Fibroblast of lung (primary cell): ENCODE results near the gene MAP3K2. TPM values are rescaled to one million over a fixed set of nuclear protein-coding genes. Genes with fewer than 3 reads are reported as not detected.
A peak's percentile ranks its signal among the peaks of the same experiment; 100 is the strongest.

Experiments used
- DNase-seq, 2 donors: peaks; one replicate each; pipeline versions ENCODE4 v3.0.0 to v3.0.0-alpha.2; 2010; ENCODE audit warnings: low read depth in 2 of 2
- H2AFZ ChIP-seq: 2 replicates; pipeline ENCODE4 v1.5.1; 2012; ENCODE audit warnings: low read length, control low read depth, inconsistent platforms
- H3K27ac ChIP-seq: 2 replicates; pipeline ENCODE4 v1.5.1; 2011; ENCODE audit warnings: low read length, control low read depth; ENCODE audit not compliant: insufficient read depth
- H3K27me3 ChIP-seq: 2 replicates; pipeline ENCODE4 v1.5.1; 2011; ENCODE audit warnings: mild to moderate bottlenecking, low read length; ENCODE audit not compliant: control insufficient read depth, insufficient read depth
- H3K36me3 ChIP-seq: 2 replicates; pipeline ENCODE4 v1.5.1; 2011; ENCODE audit warnings: low read length; ENCODE audit not compliant: control insufficient read depth, insufficient read depth
- H3K4me1 ChIP-seq: 2 replicates; pipeline ENCODE4 v1.5.1; 2011; ENCODE audit warnings: low read length; ENCODE audit not compliant: control insufficient read depth, insufficient read depth; ENCODE audit errors: extremely low read depth
- H3K4me2 ChIP-seq: 2 replicates; pipeline ENCODE4 v1.5.1; 2011; ENCODE audit warnings: low read length, control low read depth; ENCODE audit not compliant: insufficient read depth; ENCODE audit errors: extremely low read depth
- H3K4me3 ChIP-seq, 4 experiments: fragments of 200-600 bp in 1 of 4; sonication (generic) in 1 of 4; replicated peaks in 1 of 4; 2 replicates each; pipeline ENCODE4 v1.5.1; 2011 to 2016; ENCODE audit warnings: low read length in 4 of 4, low read depth in 3 of 4, mild to moderate bottlenecking in 3 of 4, control low read depth in 2 of 4, inconsistent platforms in 1 of 4, mixed read lengths in 1 of 4; ENCODE audit not compliant: insufficient read depth in 1 of 4; ENCODE audit errors: control extremely low read depth in 1 of 4
- H3K79me2 ChIP-seq: 2 replicates; pipeline ENCODE4 v1.5.1; 2012; ENCODE audit warnings: mild to moderate bottlenecking, low read length, inconsistent platforms; ENCODE audit not compliant: control insufficient read depth, insufficient read depth
- H3K9ac ChIP-seq: 2 replicates; pipeline ENCODE4 v1.5.1; 2011; ENCODE audit warnings: mild to moderate bottlenecking, low read length, control low read depth; ENCODE audit not compliant: insufficient read depth
- H3K9me3 ChIP-seq: 2 replicates; pipeline ENCODE4 v1.5.1; 2012; ENCODE audit warnings: low read depth, low read length; ENCODE audit not compliant: control insufficient read depth, insufficient read depth
- H4K20me1 ChIP-seq: 2 replicates; pipeline ENCODE4 v1.5.1; 2011; ENCODE audit warnings: low read length; ENCODE audit not compliant: control insufficient read depth, insufficient read depth; ENCODE audit errors: extremely low read depth
- CTCF ChIP-seq, 2 donors: IDR thresholded peaks in 1 of 2; conservative IDR thresholded peaks in 1 of 2; 1 replicate in 1 of 2; 2 replicates in 1 of 2; pipeline ENCODE4 v1.5.1; 2011 to 2012; ENCODE audit warnings: low read length in 2 of 2, control low read depth in 1 of 2, inconsistent platforms in 1 of 2, low read depth in 1 of 2, mild to moderate bottlenecking in 1 of 2
- EZH2 ChIP-seq: IDR thresholded peaks from 2 replicates; pipeline ENCODE4 v1.5.1; 2012; ENCODE audit warnings: low read length, control low read depth, mild to moderate bottlenecking; ENCODE audit errors: missing control alignments
- polyA plus RNA-seq, 2 donors: library from polyadenylated mRNA; depleted of rRNA in 1 of 2; stranded (reverse) in 1 of 2; unstranded in 1 of 2; fragments of >200 nt; gene quantifications; 2 replicates each; pipeline ENCODE4 v1.2.1, GENCODE V29; 2011 to 2012; ENCODE audit warnings: missing spikeins in 1 of 2
- total RNA-seq: library from RNA; depleted of rRNA; stranded (reverse); fragments of >200 nt; gene quantifications from 2 replicates; pipeline ENCODE4 v1.2.1, GENCODE V29; 2014

Gene MAP3K2
- total and polyA plus RNA-seq, 2 donors (not counting 1 experiment from before 2014, with no cell fraction given), result 15.6 to 30.1 TPM

DNA sequence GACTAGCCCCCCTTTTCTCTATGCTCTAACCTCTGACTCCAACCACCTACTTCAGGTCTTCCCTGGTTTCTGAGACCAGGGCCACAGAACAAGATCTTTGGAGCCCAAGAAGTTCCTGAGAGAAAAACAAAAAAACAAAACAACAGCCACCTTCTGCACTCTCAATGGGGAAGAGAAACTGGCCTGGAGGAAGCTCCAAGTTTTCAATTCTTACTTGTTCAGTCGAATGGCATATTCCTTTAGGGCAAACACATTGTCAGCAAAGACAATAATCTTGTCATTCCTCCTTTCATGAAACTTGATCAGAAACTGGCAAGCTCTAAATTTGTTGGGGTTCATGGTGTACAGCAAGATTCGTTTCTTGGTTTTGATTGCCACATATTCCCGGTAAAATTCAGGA lies 108.8 kb downstream of the MAP3K2 start:
- peaks cover 2% of the 10 kb centered on the region for H3K79me2 ChIP-seq
- no peaks in the 10 kb centered on the region for H3K27me3 ChIP-seq
- no peak for DNase-seq
- no peaks in the 10 kb centered on the region for H3K4me1 ChIP-seq
- no peak overlapping the region for H2AFZ ChIP-seq
- H3K9me3 ChIP-seq, result no peaks in the 10 kb centered on the region
- TF ChIP-seq CTCF (conservative IDR thresholded peaks at IDR 0.05 in 1 of 2, IDR thresholded peaks at IDR 0.05 in 1 of 2; ENCODE audit: low read depth in 1 of 2, low read length in 2 of 2) (no peak), EZH2 (no peak)
- peaks cover 28% of the 10 kb centered on the region for H3K36me3 ChIP-seq
- no peaks in the 10 kb centered on the region for H4K20me1 ChIP-seq
- H3K4me3 ChIP-seq, result no peak overlapping the region
- H3K9ac ChIP-seq, result no peak overlapping the region
- H3K4me2 ChIP-seq, result no peak overlapping the region
- no peak overlapping the region for H3K27ac ChIP-seq

GRCh38 chr2:127277028-127277427 lies 110.7 kb downstream of the MAP3K2 start:
- no peaks in the 10 kb centered on the region for H3K9me3 ChIP-seq
- TF ChIP-seq CTCF (conservative IDR thresholded peaks at IDR 0.05 in 1 of 2, IDR thresholded peaks at IDR 0.05 in 1 of 2; ENCODE audit: low read depth in 1 of 2, low read length in 2 of 2) (no peak), EZH2 (no peak)
- peak in 1 of 2 donors; percentile 27 for DNase-seq
- H4K20me1 ChIP-seq, result no peaks in the 10 kb centered on the region
- no peak overlapping the region for H3K27ac ChIP-seq
- H3K36me3 ChIP-seq, result peaks cover 29% of the 10 kb centered on the region
- no peaks in the 10 kb centered on the region for H3K79me2 ChIP-seq
- no peak overlapping the region for H3K9ac ChIP-seq
- H3K4me3 ChIP-seq, result no peak overlapping the region
- no peak overlapping the region for H3K4me2 ChIP-seq
- H3K27me3 ChIP-seq, result no peaks in the 10 kb centered on the region
- no peak overlapping the region for H2AFZ ChIP-seq
- no peaks in the 10 kb centered on the region for H3K4me1 ChIP-seq

DNA sequence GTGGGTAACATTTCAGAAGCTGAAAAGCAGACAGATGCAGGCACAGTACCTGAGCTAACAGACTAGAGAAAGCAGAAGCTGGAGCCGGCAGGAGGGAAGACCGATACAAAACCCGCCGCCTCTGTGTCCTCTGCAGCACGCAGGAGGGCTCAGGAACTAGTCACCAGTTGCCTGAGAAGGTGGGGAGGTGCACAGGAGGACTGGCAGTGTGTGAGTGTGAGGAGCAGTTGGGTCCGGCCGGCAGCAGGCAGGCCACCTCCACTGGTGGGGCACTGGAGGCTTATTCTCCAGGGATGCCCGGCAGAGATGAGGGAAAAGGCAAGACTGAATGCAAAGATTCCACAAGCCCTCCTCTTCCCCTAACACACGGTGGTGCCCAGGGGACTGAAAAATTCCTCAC lies 112.0 kb downstream of the MAP3K2 start:
- Histone ChIP-seq H3K27ac (no peak overlapping the region), H3K79me2 (no peaks in the 10 kb centered on the region), H3K4me3 (no peak overlapping the region), H3K36me3 (peaks cover 31% of the 10 kb centered on the region), H4K20me1 (no peaks in the 10 kb centered on the region), H3K4me1 (no peaks in the 10 kb centered on the region), H3K9ac (no peak overlapping the region), H3K4me2 (no peak overlapping the region), H3K9me3 (no peaks in the 10 kb centered on the region), H2AFZ (no peak overlapping the region), H3K27me3 (no peaks in the 10 kb centered on the region)
- no peak for DNase-seq
- TF ChIP-seq CTCF (conservative IDR thresholded peaks at IDR 0.05 in 1 of 2, IDR thresholded peaks at IDR 0.05 in 1 of 2; ENCODE audit: low read depth in 1 of 2, low read length in 2 of 2), result no peak
- TF ChIP-seq EZH2, result no peak
